DOHH2 (cell line): ENCODE results near the gene G6PD.
A peak's percentile ranks its signal among the peaks of the same experiment; 100 is the strongest.

ENCODE experiments used
- H3F3A ChIP-seq: fragments of 200-600 bp; sonication (generic), shearing (Covaris generic); 2 replicates; pipeline ENCODE4 v1.6.0; 2016; ENCODE audit warnings: antibody characterized with exemption, mild to moderate bottlenecking; ENCODE audit not compliant: control insufficient read depth, insufficient read depth
- H3K27ac ChIP-seq: fragments of 200-600 bp; sonication (generic); 2 replicates; pipeline ENCODE4 v1.5.1; 2014; ENCODE audit warnings: low read depth, mild to moderate bottlenecking, low read length, moderate library complexity
- H3K27me3 ChIP-seq: fragments of 200-600 bp; sonication (generic); 2 replicates; pipeline ENCODE4 v1.6.1; 2014; ENCODE audit warnings: mild to moderate bottlenecking, low read length, mixed read lengths; ENCODE audit not compliant: control insufficient read depth
- H3K36me3 ChIP-seq: fragments of 200-600 bp; sonication (generic); 2 replicates; pipeline ENCODE4 v1.6.1; 2014; ENCODE audit warnings: mild to moderate bottlenecking, low read length, moderate library complexity, mixed read lengths; ENCODE audit not compliant: control insufficient read depth
- H3K4me1 ChIP-seq: fragments of 200-600 bp; sonication (generic); 2 replicates; pipeline ENCODE4 v1.6.1; 2014; ENCODE audit warnings: mild to moderate bottlenecking, low read length, mixed read lengths; ENCODE audit not compliant: control insufficient read depth
- H3K4me2 ChIP-seq: fragments of 200-600 bp; sonication (generic); 2 replicates; pipeline ENCODE4 v1.6.0; 2014; ENCODE audit warnings: mild to moderate bottlenecking, low read length, moderate library complexity
- H3K4me3 ChIP-seq: fragments of 200-600 bp; sonication (generic); 2 replicates; pipeline ENCODE4 v1.5.1; 2014; ENCODE audit warnings: mild to moderate bottlenecking, low read length, mixed read lengths
- H3K79me2 ChIP-seq: fragments of 200-600 bp; sonication (generic); 2 replicates; pipeline ENCODE4 v1.6.1; 2014; ENCODE audit warnings: mild to moderate bottlenecking, low read length, mixed read lengths; ENCODE audit not compliant: control insufficient read depth
- H3K9me2 ChIP-seq: fragments of 200-600 bp; sonication (generic); replicated peaks from 2 replicates; pipeline ENCODE4 v1.6.1; 2014; ENCODE audit warnings: mild to moderate bottlenecking, low read length, mixed read lengths; ENCODE audit not compliant: control insufficient read depth
- H3K9me3 ChIP-seq: fragments of 200-600 bp; sonication (generic); 2 replicates; pipeline ENCODE4 v1.6.1; 2014; ENCODE audit warnings: antibody characterized with exemption, low read length, mixed read lengths; ENCODE audit not compliant: control insufficient read depth, insufficient read depth
- H4K20me1 ChIP-seq: fragments of 200-600 bp; sonication (generic); 2 replicates; pipeline ENCODE4 v1.6.0; 2014; ENCODE audit warnings: low read depth, mild to moderate bottlenecking, antibody characterized with exemption, low read length, moderate library complexity; ENCODE audit not compliant: control insufficient read depth, insufficient read depth
- CTCF ChIP-seq: fragments of 200-600 bp; sonication (generic); IDR thresholded peaks from one replicate; pipeline ENCODE4 v1.5.1; 2014; ENCODE audit warnings: antibody characterized with exemption, mild to moderate bottlenecking, low read depth, low read length; ENCODE audit not compliant: poor library complexity, severe bottlenecking
- EZH2phosphoT487 ChIP-seq: fragments of 200-600 bp; sonication (generic); IDR thresholded peaks from 2 replicates; pipeline ENCODE4 v1.6.1; 2017; ENCODE audit warnings: borderline replicate concordance, mild to moderate bottlenecking, antibody characterized with exemption, low read length, moderate library complexity, mixed read lengths

Gene G6PD

DNA sequence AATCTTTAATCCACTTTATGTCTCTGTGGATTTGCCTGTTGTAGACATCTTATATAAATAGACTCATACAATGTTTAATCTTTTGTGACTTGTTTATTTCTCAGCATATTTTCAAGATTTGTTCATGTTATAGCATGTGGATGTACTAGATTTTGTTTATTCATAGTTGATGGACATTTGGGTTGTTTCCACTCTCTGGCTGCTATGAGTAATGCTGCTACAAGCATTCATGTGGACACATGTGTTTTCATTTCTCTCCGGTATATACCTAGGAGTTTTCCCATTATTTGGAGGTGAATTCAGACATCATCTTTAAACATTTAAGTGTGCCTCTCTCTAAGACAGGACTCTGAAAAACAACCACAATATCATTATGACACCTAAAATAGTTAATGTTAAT lies 3.1 kb upstream of the G6PD start:
- Histone ChIP-seq H3K27me3 (no peaks in the 10 kb centered on the region), H3K36me3 (peaks cover 16% of the 10 kb centered on the region), H3K4me3 (no peak overlapping the region), H3K9me3 (no peaks in the 10 kb centered on the region), H3K9me2 (no peaks in the 10 kb centered on the region), H3K4me2 (peak overlapping the region; percentile 6; the same call in 1 of the 2 replicates), H3K27ac (no peak overlapping the region), H3K4me1 (peaks cover 8% of the 10 kb centered on the region), H3F3A (no peaks in the 10 kb centered on the region), H4K20me1 (no peaks in the 10 kb centered on the region), H3K79me2 (peaks cover 65% of the 10 kb centered on the region)
- no peak for TF ChIP-seq EZH2phosphoT487
- no peak for TF ChIP-seq CTCF

- Histone ChIP-seq H3K36me3 (peaks cover 18% of the 10 kb centered on the region), H3F3A (no peaks in the 10 kb centered on the region), H3K4me3 (peak overlapping the region; percentile 89), H3K9me2 (no peaks in the 10 kb centered on the region), H3K4me2 (peak overlapping the region; percentile 82), H3K27ac (peak overlapping the region; percentile 91), H3K27me3 (no peaks in the 10 kb centered on the region), H3K9me3 (no peaks in the 10 kb centered on the region), H3K4me1 (peaks cover 8% of the 10 kb centered on the region), H3K79me2 (peaks cover 59% of the 10 kb centered on the region), H4K20me1 (no peaks in the 10 kb centered on the region)
- TF ChIP-seq EZH2phosphoT487 (no peak), CTCF (no peak)
These were observed 1.3 kb upstream of the G6PD start for GRCh38 chrX:154548028-154548316.

GRCh38 chrX:154547245-154548027 lies 790 bp upstream of the G6PD start, which contains the start of gene IKBKG:
Gene IKBKG, plus strand, starts transcription at chrX:154547620. Its CDS starts 4,383 bp downstream, at chrX:154552003.
- peaks cover 8% of the 10 kb centered on the region for H3K4me1 ChIP-seq
- H3K9me2 ChIP-seq: no peaks in the 10 kb centered on the region
- no peaks in the 10 kb centered on the region for H4K20me1 ChIP-seq
- H3F3A ChIP-seq: no peaks in the 10 kb centered on the region
- peak within 1 kb of the TSS; percentile 91 for H3K27ac ChIP-seq
- H3K79me2 ChIP-seq: peaks cover 58% of the 10 kb centered on the region
- H3K4me2 ChIP-seq: peak within 1 kb of the TSS; percentile 82
- peak within 1 kb of the TSS; percentile 89 for H3K4me3 ChIP-seq
- no peak for TF ChIP-seq EZH2phosphoT487
- TF ChIP-seq CTCF: no peak
- H3K9me3 ChIP-seq: no peaks in the 10 kb centered on the region
- no peaks in the 10 kb centered on the region for H3K27me3 ChIP-seq
- peaks cover 18% of the 10 kb centered on the region for H3K36me3 ChIP-seq
